Measurements from ENCODE around the gene MRPL45. TPM values are rescaled to one million over a fixed set of nuclear protein-coding genes. Genes with fewer than 3 reads are reported as not detected.
"Not testable (repeated sequence)": the region's sequence is repeated elsewhere in the genome, so short reads cannot be mapped to it uniquely, and the experiment has no call there.

Gene MRPL45
- polyA plus RNA-seq: 27.5 and 31.7 TPM in 2 replicates
- polyA minus RNA-seq: 23.1 and 26.4 TPM in 2 replicates

DNA sequence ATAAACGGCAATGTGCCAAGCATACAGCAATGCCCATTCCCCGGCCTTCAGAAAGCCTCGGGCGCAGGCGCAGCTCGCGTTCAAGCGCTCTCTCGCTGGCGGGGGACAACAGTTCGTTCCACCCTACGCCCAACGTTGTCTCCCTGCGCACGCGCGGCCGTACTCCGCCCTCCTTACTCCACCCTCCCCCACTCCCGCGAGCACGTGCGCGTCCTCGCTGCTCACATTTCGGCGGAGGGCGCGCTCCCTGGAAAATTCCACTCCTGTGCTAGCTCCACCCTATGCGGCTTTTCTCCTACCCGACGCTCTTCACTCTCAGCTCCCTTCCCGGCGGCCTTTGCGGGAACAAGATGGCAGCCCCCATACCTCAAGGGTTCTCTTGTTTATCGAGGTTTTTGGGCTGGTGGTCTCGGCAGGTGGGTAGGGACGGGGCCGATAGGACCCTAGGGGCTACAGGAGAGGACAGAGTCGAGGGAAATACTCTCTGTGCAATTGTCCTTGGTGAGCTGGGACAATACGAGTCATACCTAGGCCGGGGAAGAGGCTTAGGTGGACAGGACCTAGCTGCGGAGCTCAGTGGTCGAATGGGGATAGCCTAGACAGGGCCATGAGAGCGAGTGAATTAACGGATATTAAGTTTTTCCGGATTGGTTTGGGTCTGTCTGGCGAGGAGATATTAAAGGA lies at the start of gene MRPL45:
Gene MRPL45, plus strand, starts transcription at position 335 of the 684 bp plus-strand sequence. Its CDS starts 16 bp downstream, at position 351.
- not testable (repeated sequence) for H3K9me2 ChIP-seq (ENCODE audit: insufficient read depth, low read length); H3K9me3 ChIP-seq (ENCODE audit: low read length); H3K79me2 ChIP-seq (replicated peaks; ENCODE audit: insufficient read depth, low read length); H4K20me1 ChIP-seq (ENCODE audit: insufficient read depth); H3K27me3 ChIP-seq (ENCODE audit: insufficient read depth, low read depth, low read length); H3K36me3 ChIP-seq (ENCODE audit: insufficient read depth, low read length); H3K4me2 ChIP-seq (ENCODE audit: low read length); H3F3A ChIP-seq (ENCODE audit: insufficient read depth, low read length, poor library complexity, severe bottlenecking)
- TF ChIP-seq MXI1 (conservative IDR thresholded peaks at IDR 0.05; ENCODE audit: poor library complexity, severe bottlenecking) (peak; percentile 69), POLR2AphosphoS5 (IDR thresholded peaks at IDR 0.05) (peak; percentile 68)
- TF ChIP-seq, protein P1, sequence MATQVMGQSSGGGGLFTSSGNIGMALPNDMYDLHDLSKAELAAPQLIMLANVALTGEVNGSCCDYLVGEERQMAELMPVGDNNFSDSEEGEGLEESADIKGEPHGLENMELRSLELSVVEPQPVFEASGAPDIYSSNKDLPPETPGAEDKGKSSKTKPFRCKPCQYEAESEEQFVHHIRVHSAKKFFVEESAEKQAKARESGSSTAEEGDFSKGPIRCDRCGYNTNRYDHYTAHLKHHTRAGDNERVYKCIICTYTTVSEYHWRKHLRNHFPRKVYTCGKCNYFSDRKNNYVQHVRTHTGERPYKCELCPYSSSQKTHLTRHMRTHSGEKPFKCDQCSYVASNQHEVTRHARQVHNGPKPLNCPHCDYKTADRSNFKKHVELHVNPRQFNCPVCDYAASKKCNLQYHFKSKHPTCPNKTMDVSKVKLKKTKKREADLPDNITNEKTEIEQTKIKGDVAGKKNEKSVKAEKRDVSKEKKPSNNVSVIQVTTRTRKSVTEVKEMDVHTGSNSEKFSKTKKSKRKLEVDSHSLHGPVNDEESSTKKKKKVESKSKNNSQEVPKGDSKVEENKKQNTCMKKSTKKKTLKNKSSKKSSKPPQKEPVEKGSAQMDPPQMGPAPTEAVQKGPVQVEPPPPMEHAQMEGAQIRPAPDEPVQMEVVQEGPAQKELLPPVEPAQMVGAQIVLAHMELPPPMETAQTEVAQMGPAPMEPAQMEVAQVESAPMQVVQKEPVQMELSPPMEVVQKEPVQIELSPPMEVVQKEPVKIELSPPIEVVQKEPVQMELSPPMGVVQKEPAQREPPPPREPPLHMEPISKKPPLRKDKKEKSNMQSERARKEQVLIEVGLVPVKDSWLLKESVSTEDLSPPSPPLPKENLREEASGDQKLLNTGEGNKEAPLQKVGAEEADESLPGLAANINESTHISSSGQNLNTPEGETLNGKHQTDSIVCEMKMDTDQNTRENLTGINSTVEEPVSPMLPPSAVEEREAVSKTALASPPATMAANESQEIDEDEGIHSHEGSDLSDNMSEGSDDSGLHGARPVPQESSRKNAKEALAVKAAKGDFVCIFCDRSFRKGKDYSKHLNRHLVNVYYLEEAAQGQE (IDR thresholded peaks at IDR 0.05; ENCODE audit: borderline replicate concordance): peak; percentile 51
- TF ChIP-seq, protein P2, sequence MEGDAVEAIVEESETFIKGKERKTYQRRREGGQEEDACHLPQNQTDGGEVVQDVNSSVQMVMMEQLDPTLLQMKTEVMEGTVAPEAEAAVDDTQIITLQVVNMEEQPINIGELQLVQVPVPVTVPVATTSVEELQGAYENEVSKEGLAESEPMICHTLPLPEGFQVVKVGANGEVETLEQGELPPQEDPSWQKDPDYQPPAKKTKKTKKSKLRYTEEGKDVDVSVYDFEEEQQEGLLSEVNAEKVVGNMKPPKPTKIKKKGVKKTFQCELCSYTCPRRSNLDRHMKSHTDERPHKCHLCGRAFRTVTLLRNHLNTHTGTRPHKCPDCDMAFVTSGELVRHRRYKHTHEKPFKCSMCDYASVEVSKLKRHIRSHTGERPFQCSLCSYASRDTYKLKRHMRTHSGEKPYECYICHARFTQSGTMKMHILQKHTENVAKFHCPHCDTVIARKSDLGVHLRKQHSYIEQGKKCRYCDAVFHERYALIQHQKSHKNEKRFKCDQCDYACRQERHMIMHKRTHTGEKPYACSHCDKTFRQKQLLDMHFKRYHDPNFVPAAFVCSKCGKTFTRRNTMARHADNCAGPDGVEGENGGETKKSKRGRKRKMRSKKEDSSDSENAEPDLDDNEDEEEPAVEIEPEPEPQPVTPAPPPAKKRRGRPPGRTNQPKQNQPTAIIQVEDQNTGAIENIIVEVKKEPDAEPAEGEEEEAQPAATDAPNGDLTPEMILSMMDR (IDR thresholded peaks at IDR 0.05; ENCODE audit: poor library complexity, severe bottlenecking): peak; percentile 12
- Histone ChIP-seq H2AFZ (ENCODE audit: low read depth, low read length) (peak within 1 kb of the TSS; percentile 40), H3K4me3 (ENCODE audit: low read length) (peak within 1 kb of the TSS; percentile 61), H3K27ac (ENCODE audit: low read length) (peak within 1 kb of the TSS; percentile 68), H3K9ac (ENCODE audit: low read length) (peak within 1 kb of the TSS; percentile 74)

DNA sequence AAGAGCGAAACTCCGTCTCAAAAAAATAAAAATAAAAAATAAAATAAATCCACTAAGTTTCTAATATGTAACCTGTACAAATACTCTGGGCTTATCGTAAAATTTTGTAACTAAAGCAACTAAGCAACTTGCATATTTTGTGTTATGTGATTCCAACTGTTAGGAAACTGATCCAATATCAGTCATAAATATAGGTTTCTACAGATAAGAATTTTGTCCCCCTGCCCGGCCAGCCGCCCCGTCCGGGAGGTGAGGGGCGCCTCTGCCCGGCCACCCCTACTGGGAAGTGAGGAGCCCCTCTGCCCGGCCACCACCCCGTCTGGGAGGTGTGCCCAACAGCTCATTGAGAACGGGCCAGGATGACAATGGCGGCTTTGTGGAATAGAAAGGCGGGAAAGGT lies 43.8 kb upstream of the MRPL45 start:
- not testable (repeated sequence) for H3K4me3 ChIP-seq (ENCODE audit: low read length); H2AFZ ChIP-seq (ENCODE audit: low read depth, low read length); H3K27me3 ChIP-seq (ENCODE audit: insufficient read depth, low read depth, low read length); H3K9me2 ChIP-seq (ENCODE audit: insufficient read depth, low read length); H3F3A ChIP-seq (ENCODE audit: insufficient read depth, low read length, poor library complexity, severe bottlenecking); H3K9ac ChIP-seq (ENCODE audit: low read length); H3K36me3 ChIP-seq (ENCODE audit: insufficient read depth, low read length); H3K9me3 ChIP-seq (ENCODE audit: low read length); H3K27ac ChIP-seq (ENCODE audit: low read length); H4K20me1 ChIP-seq (ENCODE audit: insufficient read depth); H3K4me2 ChIP-seq (ENCODE audit: low read length)
- peaks cover 14% of the 10 kb centered on the region for H3K79me2 ChIP-seq (replicated peaks; ENCODE audit: insufficient read depth, low read length)

DNA sequence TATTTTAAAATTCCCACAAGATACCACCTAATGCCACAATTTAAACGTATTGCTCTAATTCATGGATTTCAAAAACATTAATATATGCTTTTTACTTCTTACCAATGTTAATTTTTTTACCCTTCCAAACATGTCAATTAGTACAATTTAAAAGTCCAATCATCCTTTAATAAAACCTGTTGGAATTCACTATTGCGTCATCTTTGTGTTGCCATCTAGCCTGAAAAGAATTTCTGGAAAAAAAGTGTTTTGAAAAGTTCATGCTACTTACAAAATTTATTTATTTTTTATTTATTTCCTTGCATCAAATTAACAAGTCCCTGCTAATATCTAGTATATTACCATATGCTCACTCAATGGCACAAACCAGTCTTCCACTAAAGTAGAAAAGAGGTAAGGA lies 42.6 kb upstream of the MRPL45 start:
- H3F3A ChIP-seq (ENCODE audit: insufficient read depth, low read length, poor library complexity, severe bottlenecking); H2AFZ ChIP-seq (ENCODE audit: low read depth, low read length); H3K27me3 ChIP-seq (ENCODE audit: insufficient read depth, low read depth, low read length); H3K4me2 ChIP-seq (ENCODE audit: low read length); H3K9ac ChIP-seq (ENCODE audit: low read length); H3K27ac ChIP-seq (ENCODE audit: low read length); H3K9me3 ChIP-seq (ENCODE audit: low read length); H4K20me1 ChIP-seq (ENCODE audit: insufficient read depth); H3K9me2 ChIP-seq (ENCODE audit: insufficient read depth, low read length); H3K36me3 ChIP-seq (ENCODE audit: insufficient read depth, low read length): not testable (repeated sequence)
- Histone ChIP-seq H3K4me3 (ENCODE audit: low read length) (peak overlapping the region; percentile 66), H3K79me2 (replicated peaks; ENCODE audit: insufficient read depth, low read length) (peaks cover 14% of the 10 kb centered on the region)

DNA sequence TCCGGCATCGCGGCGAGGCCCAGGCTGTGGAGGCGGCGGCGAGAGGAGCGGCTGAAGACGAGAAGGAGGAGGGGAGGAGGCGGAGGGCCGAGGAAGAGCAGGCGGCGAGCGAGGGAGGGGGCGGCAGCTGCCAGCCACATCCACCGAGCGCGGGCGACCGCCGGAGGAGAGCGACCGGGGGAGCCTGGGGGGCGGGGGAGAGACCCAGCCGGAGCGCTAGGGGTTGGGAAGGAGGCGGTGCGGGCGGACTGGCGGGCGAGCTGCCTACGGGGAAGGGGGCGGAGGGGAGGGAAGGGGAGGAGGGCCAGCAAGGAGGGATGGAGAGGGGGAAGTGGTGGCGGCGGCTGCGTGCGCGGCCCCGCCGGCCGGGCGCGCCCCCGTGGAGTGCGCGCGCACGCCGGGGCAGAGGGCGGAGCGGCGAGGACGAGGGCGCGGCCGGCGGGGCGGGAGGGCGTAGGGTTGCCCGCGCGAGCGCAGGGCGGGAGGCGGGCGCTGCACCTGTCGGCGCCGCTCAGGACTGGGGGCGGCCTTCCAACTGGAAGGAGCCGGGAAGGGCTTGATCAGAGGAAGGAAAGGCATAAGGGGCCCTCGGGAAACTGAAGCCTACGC lies 39.9 kb upstream of the MRPL45 start:
- not testable (repeated sequence) for H4K20me1 ChIP-seq (ENCODE audit: insufficient read depth); H3K36me3 ChIP-seq (ENCODE audit: insufficient read depth, low read length); H3K9me2 ChIP-seq (ENCODE audit: insufficient read depth, low read length); H2AFZ ChIP-seq (ENCODE audit: low read depth, low read length); H3K27me3 ChIP-seq (ENCODE audit: insufficient read depth, low read depth, low read length); H3K79me2 ChIP-seq (replicated peaks; ENCODE audit: insufficient read depth, low read length); H3K9me3 ChIP-seq (ENCODE audit: low read length); H3K4me2 ChIP-seq (ENCODE audit: low read length); H3F3A ChIP-seq (ENCODE audit: insufficient read depth, low read length, poor library complexity, severe bottlenecking)
- Histone ChIP-seq H3K4me3 (ENCODE audit: low read length) (peak overlapping the region; percentile 57), H3K27ac (ENCODE audit: low read length) (peak overlapping the region; percentile 49), H3K9ac (ENCODE audit: low read length) (peak overlapping the region; percentile 58)

DNA sequence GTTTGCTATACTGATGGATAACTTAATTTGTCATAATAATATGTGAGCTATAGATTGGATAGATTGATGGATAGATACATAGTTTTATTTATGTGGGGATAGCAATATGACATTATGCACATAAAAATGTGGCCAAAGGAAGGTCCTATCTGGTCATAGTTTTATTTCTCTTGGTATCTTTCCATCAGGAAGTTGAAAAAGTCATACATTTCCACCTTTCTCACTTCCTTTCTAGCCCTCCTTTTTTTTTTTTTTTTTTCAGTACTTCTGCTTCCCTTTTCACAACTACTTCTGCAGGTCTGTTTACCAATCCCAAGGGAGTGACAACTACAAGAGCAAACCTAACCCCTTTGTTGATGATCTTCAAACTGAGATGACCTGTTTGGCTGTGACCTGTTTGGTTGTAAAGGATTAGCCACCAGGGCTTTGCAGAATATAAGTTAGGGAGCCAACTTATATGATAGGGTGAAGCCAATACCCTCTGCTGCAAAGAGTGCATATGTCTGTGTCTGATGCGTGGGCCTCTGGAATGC lies 30.9 kb upstream of the MRPL45 start:
- H3F3A ChIP-seq (ENCODE audit: insufficient read depth, low read length, poor library complexity, severe bottlenecking); H3K36me3 ChIP-seq (ENCODE audit: insufficient read depth, low read length); H3K4me2 ChIP-seq (ENCODE audit: low read length); H2AFZ ChIP-seq (ENCODE audit: low read depth, low read length); H3K9me2 ChIP-seq (ENCODE audit: insufficient read depth, low read length); H3K27ac ChIP-seq (ENCODE audit: low read length); H3K9ac ChIP-seq (ENCODE audit: low read length); H3K9me3 ChIP-seq (ENCODE audit: low read length); H3K4me3 ChIP-seq (ENCODE audit: low read length); H3K27me3 ChIP-seq (ENCODE audit: insufficient read depth, low read depth, low read length); H3K79me2 ChIP-seq (replicated peaks; ENCODE audit: insufficient read depth, low read length); H4K20me1 ChIP-seq (ENCODE audit: insufficient read depth): not testable (repeated sequence)

DNA sequence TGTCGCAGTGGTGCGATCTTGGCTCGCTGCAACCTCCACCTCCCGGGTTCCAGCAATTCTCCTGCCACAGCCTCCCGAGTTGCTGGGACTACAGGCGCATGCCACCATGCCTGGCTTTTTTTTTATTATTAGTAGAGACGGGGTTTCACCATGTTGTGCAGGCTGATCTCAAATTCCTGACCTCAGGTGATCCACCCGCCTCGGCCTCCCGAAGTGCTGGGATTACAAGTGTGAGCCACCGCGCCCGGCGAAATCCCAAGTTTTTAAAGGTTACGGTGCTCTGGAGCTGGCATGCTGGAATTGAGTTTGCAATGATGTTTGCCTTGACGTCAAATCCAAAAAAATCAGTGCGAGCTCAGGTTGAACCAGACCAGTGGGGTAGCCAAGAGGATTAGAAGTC lies 30.4 kb upstream of the MRPL45 start:
- not testable (repeated sequence) for H3K36me3 ChIP-seq (ENCODE audit: insufficient read depth, low read length); H3K9ac ChIP-seq (ENCODE audit: low read length); H3K27me3 ChIP-seq (ENCODE audit: insufficient read depth, low read depth, low read length); H3K79me2 ChIP-seq (replicated peaks; ENCODE audit: insufficient read depth, low read length); H3K4me2 ChIP-seq (ENCODE audit: low read length); H3K4me3 ChIP-seq (ENCODE audit: low read length); H3K27ac ChIP-seq (ENCODE audit: low read length); H3K9me3 ChIP-seq (ENCODE audit: low read length); H2AFZ ChIP-seq (ENCODE audit: low read depth, low read length); H3F3A ChIP-seq (ENCODE audit: insufficient read depth, low read length, poor library complexity, severe bottlenecking); H4K20me1 ChIP-seq (ENCODE audit: insufficient read depth); H3K9me2 ChIP-seq (ENCODE audit: insufficient read depth, low read length)

Measured in neural cell (in vitro differentiated cells).